GM12874 (cell line): ENCODE data around the gene YWHAE.
A peak's percentile ranks its signal among the peaks of the same experiment; 100 is the strongest.

ENCODE experiments used
- TF ChIP-seq, protein P1 (sequence below): IDR thresholded peaks from 2 replicates; pipeline ENCODE4 v1.5.1; 2011; ENCODE audit warnings: low read depth, mild to moderate bottlenecking, control low read depth, low read length, moderate library complexity; ENCODE audit not compliant: insufficient read depth

YWHAE gene

DNA sequence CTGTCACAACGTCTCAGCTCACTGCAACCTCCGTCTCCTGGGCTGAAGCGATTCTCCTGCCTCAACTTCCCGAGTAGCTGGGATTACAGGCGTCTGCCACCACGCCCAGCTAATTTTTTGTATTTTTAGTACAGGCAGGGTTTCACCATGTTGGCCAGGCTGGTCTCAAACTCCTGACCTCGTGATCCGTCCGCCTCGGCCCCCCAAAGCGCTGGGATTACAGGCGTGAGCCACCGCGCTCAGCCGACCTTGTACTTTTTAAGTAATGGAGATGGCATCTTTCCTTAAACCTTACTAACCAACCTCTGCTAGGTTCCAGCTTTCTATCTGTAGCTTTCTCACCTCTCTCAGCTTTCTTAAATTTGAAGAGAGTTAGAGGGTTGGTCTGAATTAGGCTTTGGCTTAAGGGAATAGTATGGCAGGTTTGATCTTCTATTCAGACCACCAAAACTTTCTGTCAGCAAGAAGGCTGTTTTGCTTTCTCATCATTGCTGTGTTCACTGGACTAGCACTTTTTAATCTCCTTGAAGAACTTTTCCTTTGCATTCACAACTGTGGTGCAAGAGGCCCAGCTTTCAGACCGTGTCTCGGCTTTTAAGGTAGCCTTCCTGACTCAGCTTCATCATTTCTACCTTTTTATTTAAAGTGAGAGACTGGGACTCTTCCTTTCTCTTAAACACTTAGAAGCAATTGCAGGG lies 28.0 kb downstream of the YWHAE start:
- TF ChIP-seq, protein P1, sequence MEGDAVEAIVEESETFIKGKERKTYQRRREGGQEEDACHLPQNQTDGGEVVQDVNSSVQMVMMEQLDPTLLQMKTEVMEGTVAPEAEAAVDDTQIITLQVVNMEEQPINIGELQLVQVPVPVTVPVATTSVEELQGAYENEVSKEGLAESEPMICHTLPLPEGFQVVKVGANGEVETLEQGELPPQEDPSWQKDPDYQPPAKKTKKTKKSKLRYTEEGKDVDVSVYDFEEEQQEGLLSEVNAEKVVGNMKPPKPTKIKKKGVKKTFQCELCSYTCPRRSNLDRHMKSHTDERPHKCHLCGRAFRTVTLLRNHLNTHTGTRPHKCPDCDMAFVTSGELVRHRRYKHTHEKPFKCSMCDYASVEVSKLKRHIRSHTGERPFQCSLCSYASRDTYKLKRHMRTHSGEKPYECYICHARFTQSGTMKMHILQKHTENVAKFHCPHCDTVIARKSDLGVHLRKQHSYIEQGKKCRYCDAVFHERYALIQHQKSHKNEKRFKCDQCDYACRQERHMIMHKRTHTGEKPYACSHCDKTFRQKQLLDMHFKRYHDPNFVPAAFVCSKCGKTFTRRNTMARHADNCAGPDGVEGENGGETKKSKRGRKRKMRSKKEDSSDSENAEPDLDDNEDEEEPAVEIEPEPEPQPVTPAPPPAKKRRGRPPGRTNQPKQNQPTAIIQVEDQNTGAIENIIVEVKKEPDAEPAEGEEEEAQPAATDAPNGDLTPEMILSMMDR: no peak

DNA sequence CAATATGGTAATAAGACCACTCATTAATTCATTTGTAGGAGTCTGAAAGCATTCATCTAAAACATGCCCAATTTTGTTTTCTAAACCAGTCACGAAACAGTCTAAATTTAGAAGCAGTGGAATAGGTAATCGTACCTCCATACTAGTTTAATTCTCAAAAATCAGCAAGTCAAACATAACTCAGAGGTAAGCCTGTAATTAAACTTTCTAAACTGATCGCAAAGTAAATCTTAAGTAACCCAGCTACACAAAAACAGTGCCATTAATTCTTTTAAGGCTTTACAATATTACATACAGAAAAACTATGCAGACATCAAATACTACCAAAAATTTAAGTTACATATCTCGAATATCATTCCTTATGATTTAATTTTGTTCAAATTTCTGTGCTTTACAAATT lies 31.4 kb downstream of the YWHAE start:
- TF ChIP-seq, protein P1: no peak

DNA sequence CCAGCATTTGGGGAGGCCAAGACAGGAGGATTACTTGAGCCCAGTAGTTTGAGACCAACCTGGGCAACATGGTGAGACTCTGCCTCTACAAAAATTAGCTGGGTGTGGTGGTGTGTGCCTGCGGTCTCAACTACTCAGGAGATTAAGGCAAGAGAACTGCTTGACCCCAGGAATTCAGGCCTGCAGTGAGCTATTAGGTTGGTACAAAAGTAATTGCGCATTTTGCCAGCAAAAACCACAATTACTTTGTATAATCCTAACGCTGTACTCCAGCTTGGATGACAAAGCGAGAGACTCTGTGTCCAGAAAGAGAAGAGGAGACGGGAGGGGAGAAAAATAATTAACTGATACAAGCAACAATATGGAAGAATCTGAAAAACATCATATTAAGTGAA lies 32.7 kb downstream of the YWHAE start:
- TF ChIP-seq, protein P1: no peak

DNA sequence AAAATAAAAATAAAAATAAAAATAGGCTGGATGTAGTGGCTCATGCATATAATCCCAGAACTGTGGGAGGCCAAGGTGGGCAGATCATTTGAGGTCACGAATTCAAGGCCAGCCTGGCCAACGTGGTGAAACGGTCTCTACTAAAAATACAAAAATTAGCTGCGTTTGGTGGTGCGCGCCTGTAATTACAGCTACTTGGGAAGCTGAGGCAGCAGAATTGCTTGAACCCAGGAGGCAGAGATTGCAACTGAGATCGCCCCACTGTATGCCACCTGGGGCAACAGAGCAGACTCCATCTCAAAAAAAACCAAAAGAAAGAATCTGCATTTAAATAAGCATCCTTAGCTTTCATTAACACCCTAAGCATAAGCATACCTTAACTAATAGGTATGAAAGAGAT lies 33.8 kb downstream of the YWHAE start:
- TF ChIP-seq, protein P1: no peak

DNA sequence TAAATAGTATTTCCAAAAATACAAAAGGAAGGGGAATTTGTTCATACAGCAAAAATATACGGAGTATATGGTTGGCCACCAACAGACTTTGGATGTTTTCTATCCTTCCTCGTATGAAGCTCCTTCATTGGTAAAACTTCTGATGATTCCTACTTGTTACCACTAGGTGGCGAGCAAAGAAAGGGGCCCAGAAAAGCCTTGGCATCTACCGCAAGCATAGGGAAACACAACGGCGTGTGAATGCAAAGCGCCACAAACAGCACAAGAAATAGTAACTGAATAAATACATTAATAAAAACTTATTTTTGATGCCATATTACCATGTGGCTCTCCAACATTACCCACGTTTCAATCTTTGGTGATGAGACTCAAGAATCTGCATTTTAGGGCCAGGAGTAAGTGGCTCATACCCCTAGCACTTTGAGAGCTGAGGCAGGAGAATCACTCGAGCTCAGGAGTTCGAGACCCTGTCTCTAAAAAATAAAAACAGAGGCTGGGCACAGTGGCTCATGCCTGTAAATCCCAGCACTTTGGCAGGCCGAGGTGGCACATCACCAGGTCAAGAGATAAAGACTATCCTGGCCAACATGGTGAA lies 34.5 kb downstream of the YWHAE start:
- TF ChIP-seq, protein P1: peak; percentile 76

DNA sequence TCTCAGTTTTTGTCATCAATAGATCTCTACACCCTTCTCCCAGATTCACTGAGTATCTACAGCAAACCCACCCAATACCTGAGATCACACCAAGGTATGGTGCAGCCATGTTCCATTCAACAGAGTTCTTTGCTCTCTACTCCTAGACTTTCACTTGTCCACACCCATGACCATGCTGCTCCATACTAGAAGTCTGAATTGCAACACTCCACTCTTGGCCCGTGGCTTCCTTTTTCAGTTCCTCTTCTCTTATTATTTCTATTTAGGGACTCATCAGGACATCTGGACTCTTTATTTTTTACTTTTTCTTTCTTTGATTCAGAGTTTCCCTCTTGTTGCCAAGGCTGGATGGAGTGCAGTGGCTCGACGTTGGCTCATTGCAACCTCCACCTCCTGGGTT lies 37.1 kb downstream of the YWHAE start:
- TF ChIP-seq, protein P1: no peak

DNA sequence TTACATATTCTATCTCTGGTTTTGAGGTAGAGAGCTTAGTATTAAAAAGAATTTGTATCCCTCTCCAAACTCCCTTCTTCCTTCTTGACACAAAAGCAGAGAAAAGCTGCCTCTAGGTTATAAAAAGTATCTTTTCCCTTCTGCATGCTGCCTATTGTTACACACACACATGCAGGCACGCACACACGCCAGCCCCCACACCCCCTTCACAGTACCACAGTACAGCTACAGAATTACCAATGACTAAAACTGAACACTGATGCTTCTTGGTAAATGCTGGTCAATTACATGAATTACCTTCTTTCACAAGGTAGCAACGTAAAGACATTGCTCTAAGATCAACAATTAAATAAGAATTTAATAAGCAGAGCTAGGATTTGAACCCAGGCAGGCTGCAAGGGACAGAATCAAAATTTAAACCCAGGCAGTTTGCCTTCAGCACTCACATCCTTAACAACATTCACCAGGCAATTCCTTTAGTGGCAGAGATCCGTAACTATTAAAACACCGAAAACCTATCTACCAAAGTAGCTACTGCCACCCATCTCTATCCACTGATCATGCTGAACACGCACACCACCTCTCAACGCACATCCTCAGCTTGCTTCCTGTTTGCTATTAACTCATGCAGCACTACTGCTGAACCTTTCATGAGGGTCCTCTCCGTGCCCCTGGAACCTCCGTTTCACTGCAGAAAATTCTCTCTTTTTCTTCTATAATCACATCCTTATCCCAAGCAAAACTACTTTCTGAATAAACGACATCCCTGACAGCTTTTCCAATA lies 37.8 kb downstream of the YWHAE start:
- TF ChIP-seq, protein P1: no peak
